ENCODE measurements around the gene SGF29.
"Not testable (repeated sequence)": the region's sequence is repeated elsewhere in the genome, so short reads cannot be mapped to it uniquely, and the experiment has no call there.

- TF ChIP-seq POLR2AphosphoS5, CTCF (IDR thresholded peaks at IDR 0.05): not testable (repeated sequence)
Observed at GRCh38 chr16:28595451-28595850, 41.7 kb downstream of the SGF29 start.
